ENCODE data around the gene FBXO21.

GRCh38 chr12:117111386-117111785, 78.9 kb downstream of the FBXO21 start:
- TF ChIP-seq CTCF (IDR thresholded peaks at IDR 0.05) (no peak), POLR2A (IDR thresholded peaks at IDR 0.05) (no peak)
